Measurements from ENCODE around the gene ZNF286A. TPM values are rescaled to one million over a fixed set of nuclear protein-coding genes. Genes with fewer than 3 reads are reported as not detected.
A peak's percentile ranks its signal among the peaks of the same experiment; 100 is the strongest.
"Not testable (repeated sequence)": the region's sequence is repeated elsewhere in the genome, so short reads cannot be mapped to it uniquely, and the experiment has no call there.

Gene ZNF286A
- total RNA-seq, 2 experiments from 2014 or later, result 19.2 to 35.4 TPM

GRCh38 chr17:15704239-15704638 lies 4.7 kb downstream of the ZNF286A start:
- DNase-seq (ENCODE audit: low spot score), result not testable (repeated sequence)

GRCh38 chr17:15704813-15705212 lies 5.3 kb downstream of the ZNF286A start:
- H2AFZ ChIP-seq (ENCODE audit: low read length); H3K79me2 ChIP-seq (ENCODE audit: insufficient read depth, low read depth, low read length); BruUV-seq (replicated peaks); H3K4me1 ChIP-seq (ENCODE audit: insufficient read depth, low read length, poor library complexity, severe bottlenecking); H3K9me2 ChIP-seq (ENCODE audit: insufficient read depth, low read length); H4K20me1 ChIP-seq (ENCODE audit: insufficient read depth, low read length); POLR2A ChIA-PET; H3K4me2 ChIP-seq (ENCODE audit: low read length); CTCF ChIA-PET (ENCODE audit: unreplicated experiment); H3K4me3 ChIP-seq (ENCODE audit: low read depth, low read length, poor library complexity, severe bottlenecking); DNase-seq (ENCODE audit: low spot score); H3K27ac ChIP-seq (ENCODE audit: low read depth, low read length, poor library complexity, severe bottlenecking); intact Hi-C loops (cut with micrococcal nuclease; ENCODE audit: unreplicated experiment): not testable (repeated sequence)
- H3K36me3 ChIP-seq (ENCODE audit: insufficient read depth, low read length), result peaks cover 51% of the 10 kb centered on the region
- peaks cover 18% of the 10 kb centered on the region for H3K9me3 ChIP-seq (ENCODE audit: low read length)

More at GRCh38 chr17:15704239-15704638, 4.7 kb downstream of the ZNF286A start:
- H3K4me3 ChIP-seq (ENCODE audit: low read depth, low read length, poor library complexity, severe bottlenecking); H3K27ac ChIP-seq (ENCODE audit: low read depth, low read length, poor library complexity, severe bottlenecking); H2AFZ ChIP-seq (ENCODE audit: low read length); POLR2A ChIA-PET; H3K79me2 ChIP-seq (ENCODE audit: insufficient read depth, low read depth, low read length); intact Hi-C loops (cut with micrococcal nuclease; ENCODE audit: unreplicated experiment); H4K20me1 ChIP-seq (ENCODE audit: insufficient read depth, low read length); H3K4me2 ChIP-seq (ENCODE audit: low read length); H3K4me1 ChIP-seq (ENCODE audit: insufficient read depth, low read length, poor library complexity, severe bottlenecking); CTCF ChIA-PET (ENCODE audit: unreplicated experiment); BruUV-seq (replicated peaks); H3K9me2 ChIP-seq (ENCODE audit: insufficient read depth, low read length): not testable (repeated sequence)
- Histone ChIP-seq H3K36me3 (ENCODE audit: insufficient read depth, low read length) (peaks cover 51% of the 10 kb centered on the region), H3K9me3 (ENCODE audit: low read length) (peaks cover 18% of the 10 kb centered on the region)

GRCh38 chr17:15708879-15709278 lies 9.3 kb downstream of the ZNF286A start:
- H3K27ac ChIP-seq (ENCODE audit: low read depth, low read length, poor library complexity, severe bottlenecking); BruUV-seq (replicated peaks); H3K79me2 ChIP-seq (ENCODE audit: insufficient read depth, low read depth, low read length); H4K20me1 ChIP-seq (ENCODE audit: insufficient read depth, low read length); H3K4me1 ChIP-seq (ENCODE audit: insufficient read depth, low read length, poor library complexity, severe bottlenecking); intact Hi-C loops (cut with micrococcal nuclease; ENCODE audit: unreplicated experiment); DNase-seq (ENCODE audit: low spot score); POLR2A ChIA-PET; H3K4me3 ChIP-seq (ENCODE audit: low read depth, low read length, poor library complexity, severe bottlenecking); H3K9me2 ChIP-seq (ENCODE audit: insufficient read depth, low read length); H3K4me2 ChIP-seq (ENCODE audit: low read length); H2AFZ ChIP-seq (ENCODE audit: low read length): not testable (repeated sequence)
- peaks cover 51% of the 10 kb centered on the region for H3K36me3 ChIP-seq (ENCODE audit: insufficient read depth, low read length)
- peaks cover 18% of the 10 kb centered on the region for H3K9me3 ChIP-seq (ENCODE audit: low read length)
- CTCF ChIA-PET (ENCODE audit: unreplicated experiment), result interaction anchor here (0.5 kb wide), 1 partner anchor 758 kb away, joined by 3 read pairs; no protein-coding TSS in a partner anchor

- H2AFZ ChIP-seq (ENCODE audit: low read length); H3K4me1 ChIP-seq (ENCODE audit: insufficient read depth, low read length, poor library complexity, severe bottlenecking); H3K79me2 ChIP-seq (ENCODE audit: insufficient read depth, low read depth, low read length); H3K4me3 ChIP-seq (ENCODE audit: low read depth, low read length, poor library complexity, severe bottlenecking); H3K9me2 ChIP-seq (ENCODE audit: insufficient read depth, low read length); H3K4me2 ChIP-seq (ENCODE audit: low read length); CTCF ChIA-PET (ENCODE audit: unreplicated experiment); DNase-seq (ENCODE audit: low spot score); H3K27ac ChIP-seq (ENCODE audit: low read depth, low read length, poor library complexity, severe bottlenecking); intact Hi-C loops (cut with micrococcal nuclease; ENCODE audit: unreplicated experiment); H4K20me1 ChIP-seq (ENCODE audit: insufficient read depth, low read length): not testable (repeated sequence)
- BruUV-seq (replicated peaks), result TSS peak; percentile 18
- POLR2A ChIA-PET, result interaction anchor here (0.7 kb wide), 1 partner anchor 667 kb away, joined by 3 read pairs; no protein-coding TSS in a partner anchor
- Histone ChIP-seq H3K9me3 (ENCODE audit: low read length) (peaks cover 12% of the 10 kb centered on the region; the same call in 1 of the 2 replicates), H3K36me3 (ENCODE audit: insufficient read depth, low read length) (peaks cover 11% of the 10 kb centered on the region)
These were observed 17.3 kb downstream of the ZNF286A start for GRCh38 chr17:15716601-15717563.

- H3K79me2 ChIP-seq (ENCODE audit: insufficient read depth, low read depth, low read length); H3K9me3 ChIP-seq (ENCODE audit: low read length); H3K4me3 ChIP-seq (ENCODE audit: low read depth, low read length, poor library complexity, severe bottlenecking); H3K4me1 ChIP-seq (ENCODE audit: insufficient read depth, low read length, poor library complexity, severe bottlenecking); H3K36me3 ChIP-seq (ENCODE audit: insufficient read depth, low read length); H3K27ac ChIP-seq (ENCODE audit: low read depth, low read length, poor library complexity, severe bottlenecking); DNase-seq (ENCODE audit: low spot score); CTCF ChIA-PET (ENCODE audit: unreplicated experiment); intact Hi-C loops (cut with micrococcal nuclease; ENCODE audit: unreplicated experiment); POLR2A ChIA-PET; H3K9me2 ChIP-seq (ENCODE audit: insufficient read depth, low read length); H2AFZ ChIP-seq (ENCODE audit: low read length); BruUV-seq (replicated peaks); H3K4me2 ChIP-seq (ENCODE audit: low read length); H4K20me1 ChIP-seq (ENCODE audit: insufficient read depth, low read length): not testable (repeated sequence)
These were observed 31.0 kb downstream of the ZNF286A start for GRCh38 chr17:15730535-15730934.

GRCh38 chr17:15731900-15732299 lies 32.3 kb downstream of the ZNF286A start, which contains the start of gene TBC1D26:
TSS of gene TBC1D26 (plus strand) at chr17:15732283. CDS start at chr17:15735349, 3,066 bp downstream.
- H3K27ac ChIP-seq (ENCODE audit: low read depth, low read length, poor library complexity, severe bottlenecking); POLR2A ChIA-PET; H4K20me1 ChIP-seq (ENCODE audit: insufficient read depth, low read length); H3K9me3 ChIP-seq (ENCODE audit: low read length); BruUV-seq (replicated peaks); H3K79me2 ChIP-seq (ENCODE audit: insufficient read depth, low read depth, low read length); DNase-seq (ENCODE audit: low spot score); H2AFZ ChIP-seq (ENCODE audit: low read length); CTCF ChIA-PET (ENCODE audit: unreplicated experiment); H3K4me1 ChIP-seq (ENCODE audit: insufficient read depth, low read length, poor library complexity, severe bottlenecking); H3K4me2 ChIP-seq (ENCODE audit: low read length); H3K9me2 ChIP-seq (ENCODE audit: insufficient read depth, low read length); H3K4me3 ChIP-seq (ENCODE audit: low read depth, low read length, poor library complexity, severe bottlenecking); H3K36me3 ChIP-seq (ENCODE audit: insufficient read depth, low read length); intact Hi-C loops (cut with micrococcal nuclease; ENCODE audit: unreplicated experiment): not testable (repeated sequence)

Data from OCI-LY7 (cell line).